ENCODE measurements around the gene AANAT.

DNA sequence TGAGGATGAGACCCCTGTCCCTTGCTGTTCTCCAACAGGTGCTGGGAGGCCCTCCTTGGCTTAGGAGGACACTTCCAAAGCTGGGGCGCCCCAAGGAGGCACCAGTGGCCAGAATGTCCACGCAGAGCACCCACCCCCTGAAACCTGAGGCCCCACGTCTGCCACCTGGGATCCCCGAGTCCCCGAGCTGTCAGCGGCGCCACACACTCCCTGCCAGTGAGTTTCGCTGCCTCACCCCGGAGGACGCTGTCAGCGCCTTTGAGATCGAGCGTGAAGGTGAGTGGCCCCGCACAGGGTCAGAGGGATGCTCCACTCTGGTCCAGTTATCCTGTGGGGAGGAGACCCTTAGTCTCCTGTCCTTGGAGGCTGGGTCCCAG is 1.2 kb downstream of the AANAT start:
- TF ChIP-seq POLR2A (IDR thresholded peaks at IDR 0.05) (no peak), POLR2AphosphoS5 (IDR thresholded peaks at IDR 0.05) (peak; percentile 16 to 46 (median 38))
- TF ChIP-seq, protein P1, sequence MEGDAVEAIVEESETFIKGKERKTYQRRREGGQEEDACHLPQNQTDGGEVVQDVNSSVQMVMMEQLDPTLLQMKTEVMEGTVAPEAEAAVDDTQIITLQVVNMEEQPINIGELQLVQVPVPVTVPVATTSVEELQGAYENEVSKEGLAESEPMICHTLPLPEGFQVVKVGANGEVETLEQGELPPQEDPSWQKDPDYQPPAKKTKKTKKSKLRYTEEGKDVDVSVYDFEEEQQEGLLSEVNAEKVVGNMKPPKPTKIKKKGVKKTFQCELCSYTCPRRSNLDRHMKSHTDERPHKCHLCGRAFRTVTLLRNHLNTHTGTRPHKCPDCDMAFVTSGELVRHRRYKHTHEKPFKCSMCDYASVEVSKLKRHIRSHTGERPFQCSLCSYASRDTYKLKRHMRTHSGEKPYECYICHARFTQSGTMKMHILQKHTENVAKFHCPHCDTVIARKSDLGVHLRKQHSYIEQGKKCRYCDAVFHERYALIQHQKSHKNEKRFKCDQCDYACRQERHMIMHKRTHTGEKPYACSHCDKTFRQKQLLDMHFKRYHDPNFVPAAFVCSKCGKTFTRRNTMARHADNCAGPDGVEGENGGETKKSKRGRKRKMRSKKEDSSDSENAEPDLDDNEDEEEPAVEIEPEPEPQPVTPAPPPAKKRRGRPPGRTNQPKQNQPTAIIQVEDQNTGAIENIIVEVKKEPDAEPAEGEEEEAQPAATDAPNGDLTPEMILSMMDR (IDR thresholded peaks at IDR 0.05 in 8 of 11, conservative IDR thresholded peaks at IDR 0.05 in 3 of 11) = no peak

Measured in spleen (tissue), 7 donors.